IPS-11a (cell line): ENCODE results near the gene YJU2.
"Not testable (repeated sequence)": the region's sequence is repeated elsewhere in the genome, so short reads cannot be mapped to it uniquely, and the experiment has no call there.

ENCODE experiments used
- H3K4me3 ChIP-seq: one replicate; pipeline ENCODE4 v1.5.1; 2013; ENCODE audit warnings: low read depth, low read length, control low read depth

The YJU2 gene

GRCh38 chr19:4228765-4229178 is 18.1 kb upstream of the YJU2 start:
- H3K4me3 ChIP-seq, result no peak overlapping the region

- H3K4me3 ChIP-seq, result no peak within 1 kb of the TSS
Measured at GRCh38 chr19:4229179-4229931, 17.5 kb upstream of the YJU2 start, which contains the start of gene EBI3. Gene EBI3 (plus strand): TSS chr19:4229523. CDS start chr19:4229551, 28 bp downstream.

DNA sequence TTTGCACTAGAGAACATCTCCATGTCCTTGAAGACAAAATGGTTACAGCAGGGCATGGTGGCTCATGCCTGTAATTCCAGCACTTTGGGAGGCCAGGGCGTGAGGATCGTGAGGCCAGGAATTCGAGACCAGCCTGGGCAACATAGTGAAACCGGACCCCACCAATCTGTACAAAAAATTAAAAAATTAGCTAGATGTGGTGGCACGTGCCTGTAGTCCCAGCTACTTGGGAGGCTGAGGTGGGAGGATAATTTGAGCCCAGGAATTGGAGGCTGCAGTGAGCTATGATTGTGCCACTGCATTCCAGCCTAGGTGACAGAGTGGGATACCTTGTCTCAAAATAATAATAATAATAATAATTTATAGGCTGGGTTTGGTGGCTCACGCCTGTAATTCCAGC is 16.6 kb upstream of the YJU2 start:
- H3K4me3 ChIP-seq, result not testable (repeated sequence)

- H3K4me3 ChIP-seq, result not testable (repeated sequence)
Measured at GRCh38 chr19:4231521-4231920, 15.4 kb upstream of the YJU2 start.

- not testable (repeated sequence) for H3K4me3 ChIP-seq
Measured at GRCh38 chr19:4232139-4232538, 14.7 kb upstream of the YJU2 start.

- H3K4me3 ChIP-seq, result no peak overlapping the region
Measured at GRCh38 chr19:4232614-4233281, 14.1 kb upstream of the YJU2 start.

GRCh38 chr19:4233282-4233853 is 13.5 kb upstream of the YJU2 start:
- H3K4me3 ChIP-seq, result no peak overlapping the region

- no peak overlapping the region for H3K4me3 ChIP-seq
Measured at GRCh38 chr19:4234142-4234861, 12.6 kb upstream of the YJU2 start.

DNA sequence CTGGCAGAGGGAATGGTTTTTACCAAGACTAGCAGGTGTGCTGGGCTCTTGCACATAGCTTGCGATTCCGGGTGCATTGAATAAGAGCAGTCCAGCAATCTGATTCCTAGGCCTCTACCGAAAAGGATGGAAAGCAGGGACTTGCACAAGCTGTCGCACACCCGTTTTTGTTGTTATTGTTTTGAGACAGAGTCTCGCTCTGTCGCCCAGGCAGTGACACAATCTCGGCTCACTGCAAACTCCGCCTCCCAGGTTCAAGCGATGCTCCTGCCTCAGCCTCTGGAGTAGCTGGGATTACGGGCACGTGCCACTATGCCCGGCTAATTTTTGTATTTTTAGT is 12.0 kb upstream of the YJU2 start:
- no peak overlapping the region for H3K4me3 ChIP-seq

DNA sequence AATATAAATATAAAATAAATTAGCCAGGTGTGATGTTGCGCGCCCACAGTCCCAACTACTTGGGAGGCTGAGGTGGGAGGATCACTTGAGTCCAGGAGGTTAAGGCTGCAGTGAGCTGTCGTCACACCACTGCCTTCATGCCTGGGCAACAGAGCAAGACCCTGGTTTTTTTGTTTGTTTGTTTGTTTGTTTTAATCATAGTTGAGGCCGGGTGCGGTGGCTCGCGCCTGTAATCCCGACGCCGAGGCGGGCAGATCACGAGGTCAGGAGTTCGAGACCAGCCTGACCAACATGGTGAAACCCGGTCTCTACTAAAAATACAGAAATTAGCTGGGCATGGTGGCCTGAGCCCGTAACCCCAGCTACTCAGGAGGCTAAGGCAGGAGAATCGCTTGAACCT is 9.4 kb upstream of the YJU2 start:
- H3K4me3 ChIP-seq, result not testable (repeated sequence)

DNA sequence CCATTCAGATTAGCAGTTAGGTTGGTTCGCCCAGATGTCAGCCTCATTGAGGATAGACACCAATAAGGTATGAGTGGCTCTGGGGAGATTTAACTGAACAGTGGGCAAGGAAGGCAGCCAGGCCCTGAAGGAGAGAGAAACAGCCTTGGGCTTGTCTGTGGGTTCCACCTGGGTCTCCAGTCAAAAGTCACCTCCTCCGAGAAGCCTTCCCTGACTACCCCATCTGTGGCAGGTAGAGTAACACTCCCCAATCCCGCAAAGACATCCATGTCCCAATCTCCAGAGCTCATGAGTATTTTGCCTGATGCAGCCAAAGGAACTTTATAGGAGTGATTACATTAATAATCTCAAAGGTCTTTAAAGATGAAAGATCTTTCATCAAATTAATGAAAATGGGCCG is 8.0 kb upstream of the YJU2 start:
- no peak overlapping the region for H3K4me3 ChIP-seq

DNA sequence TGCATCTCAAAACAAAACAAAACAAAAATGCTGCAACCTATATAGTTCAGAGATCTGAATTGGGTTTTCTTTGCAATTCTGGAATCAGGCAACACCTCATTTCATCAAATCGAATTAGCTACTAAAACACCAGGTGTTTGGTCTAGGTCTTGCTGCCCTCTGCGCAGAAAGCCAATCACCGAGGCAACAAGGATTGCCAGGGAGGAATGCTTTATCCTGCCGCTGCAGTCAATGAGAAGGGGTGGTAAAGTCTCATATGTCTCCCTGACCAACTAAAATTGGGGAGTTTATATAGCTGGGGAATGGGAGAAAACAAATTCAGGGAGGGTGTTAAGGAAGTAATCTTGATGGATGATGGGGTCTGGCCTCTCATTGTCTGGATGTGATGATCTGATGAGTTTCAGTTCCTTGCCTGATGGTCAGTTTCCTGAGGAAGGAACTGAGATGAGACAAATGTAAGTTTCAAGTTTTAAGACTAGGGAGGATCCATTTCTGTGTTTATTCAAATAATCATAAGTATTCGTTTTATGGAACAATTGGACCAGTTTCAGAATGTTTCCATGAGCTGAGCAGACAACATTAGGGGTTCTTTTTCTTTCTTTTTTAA is 5.0 kb upstream of the YJU2 start:
- H3K4me3 ChIP-seq, result no peak overlapping the region

- H3K4me3 ChIP-seq, result not testable (repeated sequence)
Measured at GRCh38 chr19:4245938-4246337, 942 bp upstream of the YJU2 start.

DNA sequence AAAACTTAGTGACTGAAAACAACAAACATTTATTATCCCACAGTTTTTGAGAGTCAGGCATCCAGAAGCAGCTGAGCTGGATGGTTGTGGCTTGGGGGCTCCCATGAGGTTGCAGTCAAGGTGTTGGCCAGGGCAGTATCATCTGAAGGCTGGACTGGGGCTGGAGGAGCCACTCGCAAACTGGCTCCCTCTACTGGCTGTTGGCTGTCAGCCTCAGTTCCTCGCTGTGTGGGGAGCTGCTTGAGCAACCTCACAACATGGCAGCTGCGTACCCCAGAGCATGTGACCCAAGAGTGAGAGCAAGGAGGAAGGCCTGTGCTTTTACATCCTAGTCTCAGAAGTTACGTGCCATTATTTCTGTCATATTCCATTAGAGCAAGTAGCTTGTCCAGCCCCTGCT is 9.7 kb downstream of the YJU2 start:
- no peak overlapping the region for H3K4me3 ChIP-seq

GRCh38 chr19:4257025-4257424 is 10.1 kb downstream of the YJU2 start:
- H3K4me3 ChIP-seq, result no peak overlapping the region

- H3K4me3 ChIP-seq, result no peak overlapping the region
Measured at GRCh38 chr19:4258181-4258580, 11.3 kb downstream of the YJU2 start.

DNA sequence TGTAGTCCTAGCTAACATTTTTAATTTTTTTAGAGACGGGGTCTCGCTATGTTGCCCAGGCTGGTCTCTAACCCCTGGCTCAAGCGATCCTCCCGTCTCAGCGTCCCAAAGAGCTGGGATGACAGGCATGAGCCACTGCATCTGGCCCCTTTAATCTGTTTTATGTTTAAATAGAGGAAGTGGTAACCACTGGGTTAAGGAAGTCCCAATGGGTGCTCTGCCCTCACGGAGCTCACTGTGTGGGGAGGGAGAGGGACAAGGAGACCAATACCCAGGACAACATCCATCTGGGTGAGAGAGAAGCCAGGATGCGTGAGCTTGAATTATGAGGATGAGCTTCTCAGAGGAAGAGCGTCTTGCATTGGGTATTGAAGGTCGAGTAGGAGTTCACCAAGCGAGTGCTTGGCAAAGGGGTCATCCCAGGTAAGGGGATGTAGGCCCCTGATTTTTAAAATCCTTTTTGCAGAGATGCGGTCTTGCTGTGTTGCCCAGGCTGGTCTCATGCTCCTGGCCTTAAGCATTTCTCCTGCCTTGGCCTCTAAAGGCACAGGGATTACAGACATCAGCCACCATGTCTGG is 13.8 kb downstream of the YJU2 start:
- no peak overlapping the region for H3K4me3 ChIP-seq

- no peak overlapping the region for H3K4me3 ChIP-seq
Measured at GRCh38 chr19:4264812-4265211, 17.9 kb downstream of the YJU2 start.

DNA sequence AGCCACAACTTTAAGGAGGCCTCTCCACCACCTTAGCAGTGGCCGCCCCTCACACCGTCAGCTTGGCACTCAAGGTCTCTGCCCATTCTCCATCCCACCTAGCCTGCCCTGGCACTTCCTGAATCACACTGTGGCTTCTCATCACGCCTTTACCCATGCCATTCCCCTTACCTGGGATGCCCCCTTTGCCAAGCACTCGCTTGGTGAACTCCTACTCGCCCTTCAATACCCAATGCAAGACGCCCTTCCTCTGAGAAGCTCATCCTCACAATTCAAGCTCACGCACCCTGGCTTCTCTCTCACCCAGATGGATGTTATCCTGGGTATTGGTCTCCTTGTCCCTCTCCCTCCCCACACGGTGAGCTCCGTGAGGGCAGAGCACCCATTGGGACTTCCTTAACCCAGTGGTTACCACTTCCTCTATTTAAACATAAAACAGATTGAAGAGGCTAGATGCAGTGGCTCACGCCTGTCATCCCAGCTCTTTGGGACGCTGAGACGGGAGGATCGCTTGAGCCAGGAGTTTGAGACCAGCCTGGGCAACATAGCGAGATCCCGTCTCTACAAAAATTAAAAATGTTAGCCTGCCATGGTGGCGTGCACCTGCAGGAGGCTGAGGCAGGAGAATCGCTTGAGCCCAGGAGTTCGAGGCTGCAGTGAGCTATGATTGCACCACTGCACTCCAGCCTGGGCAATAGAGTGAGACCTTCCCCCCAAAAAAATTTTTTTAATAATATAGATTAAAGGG is 19.5 kb downstream of the YJU2 start:
- H3K4me3 ChIP-seq, result no peak overlapping the region
